Calu3 (cell line): ENCODE measurements around the gene CCDC190. TPM values are rescaled to one million over a fixed set of nuclear protein-coding genes. Genes with fewer than 3 reads are reported as not detected.

ENCODE experiments used
- BruUV-seq: library from RNA; stranded (reverse); fragments of 400-500 nt; replicated peaks from 2 replicates; lab custom pipeline; 2021; lab: Mats Ljungman, UMichigan
- CTCF ChIA-PET: fragments of 300-600 bp; sonication (Branson Sonifier 250); formaldehyde crosslinking; loops from one replicate; lab custom pipeline; 2022; ENCODE audit warnings: antibody characterized with exemption; lab: Charles Lee
- DNase-seq: peaks from one replicate; pipeline ENCODE4 v3.0.0; 2022
- H3K27ac Mint-ChIP-seq: one replicate; pipeline ENCODE4 v1.8.0; 2022; ENCODE audit warnings: mixed read lengths; ENCODE audit not compliant: unreplicated experiment
- H3K27me3 Mint-ChIP-seq: one replicate; pipeline ENCODE4 v1.8.0; 2022; ENCODE audit warnings: mixed read lengths; ENCODE audit not compliant: unreplicated experiment
- H3K36me3 Mint-ChIP-seq: one replicate; pipeline ENCODE4 v1.8.0; 2022; ENCODE audit warnings: mild to moderate bottlenecking, moderate library complexity, mixed read lengths; ENCODE audit not compliant: insufficient read depth, unreplicated experiment
- H3K4me1 Mint-ChIP-seq: one replicate; pipeline ENCODE4 v1.8.0; 2022; ENCODE audit warnings: mild to moderate bottlenecking, low read depth, mixed read lengths; ENCODE audit not compliant: unreplicated experiment
- H3K4me3 Mint-ChIP-seq: one replicate; pipeline ENCODE4 v1.8.0; 2022; ENCODE audit warnings: mild to moderate bottlenecking, low read depth, moderate library complexity, mixed read lengths; ENCODE audit not compliant: unreplicated experiment
- H3K9me3 Mint-ChIP-seq: one replicate; pipeline ENCODE4 v1.8.0; 2022; ENCODE audit warnings: low read depth, mixed read lengths; ENCODE audit not compliant: unreplicated experiment
- CTCF ChIP-seq: fragments of 200-600 bp; IDR thresholded peaks from one replicate; pipeline ENCODE4 v1.8.0; 2022; ENCODE audit warnings: antibody characterized with exemption; ENCODE audit not compliant: unreplicated experiment
- intact Hi-C: fragments of 100-400 bp; cut with micrococcal nuclease; formaldehyde crosslinking; loops from one replicate; pipeline ENCODE4 v1.10.0; 2022; ENCODE audit not compliant: unreplicated experiment
- total RNA-seq: library from RNA; stranded (reverse); gene quantifications from 2 replicates; pipeline ENCODE4 v1.2.3, GENCODE V29; 2022

CCDC190 gene
- total RNA-seq, 1 experiment from 2014 or later = not detected

- Mint-ChIP-seq H3K27me3 (no peaks in the 10 kb centered on the region), H3K4me3 (no peak overlapping the region), H3K36me3 (peaks cover 5% of the 10 kb centered on the region), H3K9me3 (no peaks in the 10 kb centered on the region), H3K4me1 (peaks cover 22% of the 10 kb centered on the region), H3K27ac (no peak overlapping the region)
- no TSS peak for BruUV-seq
- TF ChIP-seq CTCF = no peak
- CTCF ChIA-PET = no interaction called here
- intact Hi-C loops = loop anchor here (10.0 kb wide), 1 partner anchor 52 kb away; no protein-coding TSS in a partner anchor
- no peak for DNase-seq
Measured at GRCh38 chr1:162903246-162903645, 42.3 kb upstream of the CCDC190 start.

- Mint-ChIP-seq H3K4me1 (peaks cover 21% of the 10 kb centered on the region), H3K4me3 (no peak overlapping the region), H3K27ac (no peak overlapping the region), H3K36me3 (peaks cover 5% of the 10 kb centered on the region), H3K9me3 (no peaks in the 10 kb centered on the region), H3K27me3 (no peaks in the 10 kb centered on the region)
- TF ChIP-seq CTCF = no peak
- no TSS peak for BruUV-seq
- CTCF ChIA-PET = interaction anchor here (0.8 kb wide), 1 partner anchor 13 kb away, joined by 3 read pairs; no protein-coding TSS in a partner anchor
- DNase-seq = no peak
- intact Hi-C loops = loop anchor here (10.0 kb wide), 1 partner anchor 52 kb away; no protein-coding TSS in a partner anchor
Measured at GRCh38 chr1:162902416-162902815, 41.4 kb upstream of the CCDC190 start.

- no peak for TF ChIP-seq CTCF
- peaks cover 17% of the 10 kb centered on the region for H3K4me1 Mint-ChIP-seq
- CTCF ChIA-PET = interaction anchor here (0.6 kb wide), 1 partner anchor 65 kb away, joined by 5 read pairs; no protein-coding TSS in a partner anchor
- H3K4me3 Mint-ChIP-seq = no peak overlapping the region
- H3K36me3 Mint-ChIP-seq = peaks cover 5% of the 10 kb centered on the region
- no peaks in the 10 kb centered on the region for H3K27me3 Mint-ChIP-seq
- no peak overlapping the region for H3K27ac Mint-ChIP-seq
- intact Hi-C loops = loop anchor here (10.0 kb wide), 1 partner anchor 54 kb away; no protein-coding TSS in a partner anchor
- no peaks in the 10 kb centered on the region for H3K9me3 Mint-ChIP-seq
- DNase-seq = no peak
- no TSS peak for BruUV-seq
Measured at GRCh38 chr1:162901243-162901642, 40.3 kb upstream of the CCDC190 start.

GRCh38 chr1:162899422-162900146 lies 38.6 kb upstream of the CCDC190 start:
- no peaks in the 10 kb centered on the region for H3K27me3 Mint-ChIP-seq
- no TSS peak for BruUV-seq
- no peak overlapping the region for H3K27ac Mint-ChIP-seq
- DNase-seq = no peak
- no peak overlapping the region for H3K4me3 Mint-ChIP-seq
- no peak for TF ChIP-seq CTCF
- H3K4me1 Mint-ChIP-seq = peaks cover under 1% of the 10 kb centered on the region
- H3K36me3 Mint-ChIP-seq = no peaks in the 10 kb centered on the region
- no peaks in the 10 kb centered on the region for H3K9me3 Mint-ChIP-seq
- intact Hi-C loops = loop anchor here (10.0 kb wide), 1 partner anchor 55 kb away; no protein-coding TSS in a partner anchor
- CTCF ChIA-PET = no interaction called here
